Measurements from ENCODE around the gene EVX1.

Gene EVX1

DNA sequence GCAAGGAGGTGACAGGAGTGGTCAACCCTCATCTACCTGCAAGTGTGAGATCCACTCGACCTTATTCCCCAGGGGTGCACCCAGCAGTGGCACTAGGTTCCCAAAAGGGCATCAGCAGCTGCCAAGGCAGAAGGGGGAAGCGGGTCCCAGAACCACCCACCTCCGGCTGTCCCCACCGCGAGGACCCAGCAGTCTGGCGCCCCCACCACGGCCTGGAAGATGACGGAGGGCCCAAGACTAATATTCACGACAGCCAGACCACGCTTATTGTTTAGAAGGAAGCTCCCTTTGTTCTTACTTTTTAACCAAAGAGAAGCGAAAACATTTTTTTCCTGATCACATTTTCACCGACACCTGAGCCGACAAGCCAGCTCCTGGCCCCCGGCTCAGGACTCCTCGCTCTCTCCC is 3.6 kb upstream of the EVX1 start:
- ATAC-seq (ENCODE audit: low read depth) (no peak), DNase-seq (ENCODE audit: low spot score) (no peak)
- H3K27ac ChIP-seq (ENCODE audit: poor library complexity, severe bottlenecking) = no peak overlapping the region
- no peaks in the 10 kb centered on the region for H3K9me3 ChIP-seq (ENCODE audit: severe bottlenecking)
- peaks cover 41% of the 10 kb centered on the region for H3K27me3 ChIP-seq (ENCODE audit: insufficient read depth, poor library complexity, severe bottlenecking)
- TF ChIP-seq, protein P1, sequence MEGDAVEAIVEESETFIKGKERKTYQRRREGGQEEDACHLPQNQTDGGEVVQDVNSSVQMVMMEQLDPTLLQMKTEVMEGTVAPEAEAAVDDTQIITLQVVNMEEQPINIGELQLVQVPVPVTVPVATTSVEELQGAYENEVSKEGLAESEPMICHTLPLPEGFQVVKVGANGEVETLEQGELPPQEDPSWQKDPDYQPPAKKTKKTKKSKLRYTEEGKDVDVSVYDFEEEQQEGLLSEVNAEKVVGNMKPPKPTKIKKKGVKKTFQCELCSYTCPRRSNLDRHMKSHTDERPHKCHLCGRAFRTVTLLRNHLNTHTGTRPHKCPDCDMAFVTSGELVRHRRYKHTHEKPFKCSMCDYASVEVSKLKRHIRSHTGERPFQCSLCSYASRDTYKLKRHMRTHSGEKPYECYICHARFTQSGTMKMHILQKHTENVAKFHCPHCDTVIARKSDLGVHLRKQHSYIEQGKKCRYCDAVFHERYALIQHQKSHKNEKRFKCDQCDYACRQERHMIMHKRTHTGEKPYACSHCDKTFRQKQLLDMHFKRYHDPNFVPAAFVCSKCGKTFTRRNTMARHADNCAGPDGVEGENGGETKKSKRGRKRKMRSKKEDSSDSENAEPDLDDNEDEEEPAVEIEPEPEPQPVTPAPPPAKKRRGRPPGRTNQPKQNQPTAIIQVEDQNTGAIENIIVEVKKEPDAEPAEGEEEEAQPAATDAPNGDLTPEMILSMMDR (IDR thresholded peaks at IDR 0.05; ENCODE audit: poor library complexity, severe bottlenecking) = no peak
- H3K4me3 ChIP-seq (ENCODE audit: severe bottlenecking) = no peak overlapping the region
- no peaks in the 10 kb centered on the region for H3K4me1 ChIP-seq (ENCODE audit: insufficient read depth, poor library complexity, severe bottlenecking)
- no peaks in the 10 kb centered on the region for H3K36me3 ChIP-seq (ENCODE audit: low read depth)

DNA sequence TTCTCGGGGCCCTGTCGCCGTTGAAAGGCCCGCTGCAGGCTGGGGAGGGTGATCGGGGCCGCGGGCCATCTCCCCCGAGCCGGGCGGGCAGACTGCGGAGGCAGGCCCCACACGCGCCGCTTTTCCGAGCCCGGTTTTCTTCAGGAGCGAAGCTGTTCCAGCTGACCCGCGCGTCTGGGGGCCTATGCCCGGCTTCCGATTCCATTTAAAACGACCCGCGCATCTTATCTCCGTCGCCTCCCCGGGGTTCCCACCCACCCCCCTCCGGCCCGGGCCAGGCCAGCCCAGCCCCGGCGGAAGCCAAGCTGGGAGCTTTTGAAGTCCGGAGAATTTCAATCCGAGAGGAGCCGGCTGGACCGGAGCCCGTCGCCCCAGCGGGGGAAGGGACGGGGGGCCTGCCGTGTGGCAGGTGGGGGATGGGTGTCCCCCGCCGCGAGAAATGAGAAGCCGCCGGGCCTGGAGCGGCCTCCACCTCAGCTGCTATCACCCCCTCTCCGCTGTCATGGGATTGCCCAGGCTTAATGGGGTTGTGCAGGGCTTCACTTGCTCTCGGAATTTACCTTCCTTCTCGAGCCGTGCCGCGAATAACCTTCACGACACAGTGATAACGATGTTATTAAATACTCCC is 3.1 kb upstream of the EVX1 start:
- TF ChIP-seq, protein P1 (IDR thresholded peaks at IDR 0.05; ENCODE audit: poor library complexity, severe bottlenecking) = no peak
- H3K36me3 ChIP-seq (ENCODE audit: low read depth) = no peaks in the 10 kb centered on the region
- H3K9me3 ChIP-seq (ENCODE audit: severe bottlenecking) = no peaks in the 10 kb centered on the region
- H3K4me1 ChIP-seq (ENCODE audit: insufficient read depth, poor library complexity, severe bottlenecking) = no peaks in the 10 kb centered on the region
- H3K4me3 ChIP-seq (ENCODE audit: severe bottlenecking) = no peak overlapping the region
- H3K27ac ChIP-seq (ENCODE audit: poor library complexity, severe bottlenecking) = no peak overlapping the region
- DNase-seq (ENCODE audit: low spot score) (no peak), ATAC-seq (ENCODE audit: low read depth) (no peak)
- peaks cover 46% of the 10 kb centered on the region for H3K27me3 ChIP-seq (ENCODE audit: insufficient read depth, poor library complexity, severe bottlenecking)

DNA sequence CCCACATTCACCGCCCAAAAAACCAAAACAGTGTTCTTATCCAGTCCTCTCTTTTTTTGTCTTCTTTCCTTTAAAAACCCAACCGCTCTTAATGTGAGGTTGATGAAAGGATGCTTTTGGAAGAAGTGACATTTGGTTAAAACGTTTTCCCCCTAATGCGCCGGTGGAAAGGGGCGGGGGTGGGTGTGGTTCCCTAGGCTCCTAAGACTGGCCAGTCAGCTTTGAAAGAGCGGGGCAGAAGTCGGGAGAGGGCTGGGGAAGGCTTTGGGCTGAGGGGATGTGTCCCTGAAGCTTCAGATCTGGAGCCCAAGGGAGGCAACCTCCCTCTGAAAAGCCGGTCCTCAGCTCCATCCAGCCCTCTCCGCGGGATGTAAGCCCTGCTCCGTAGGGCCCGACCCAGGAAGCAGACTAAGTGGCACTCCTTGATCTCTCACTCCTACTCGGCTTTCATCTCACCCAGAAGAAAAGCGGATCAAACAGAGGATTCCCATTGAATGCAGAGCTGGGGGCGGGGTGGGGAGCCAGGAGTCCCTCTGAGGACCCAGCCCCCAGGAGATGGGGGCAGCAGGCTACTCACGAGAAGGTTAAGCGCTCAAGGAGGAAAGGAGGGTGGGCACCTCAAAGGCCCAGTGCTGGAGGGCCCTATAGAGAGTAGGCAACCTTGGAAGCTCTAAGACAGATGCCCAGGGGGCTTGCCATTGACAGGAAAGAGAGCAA is 2.4 kb upstream of the EVX1 start:
- H3K4me1 ChIP-seq (ENCODE audit: insufficient read depth, poor library complexity, severe bottlenecking) = no peaks in the 10 kb centered on the region
- peaks cover 48% of the 10 kb centered on the region for H3K27me3 ChIP-seq (ENCODE audit: insufficient read depth, poor library complexity, severe bottlenecking)
- ATAC-seq (ENCODE audit: low read depth) (no peak), DNase-seq (ENCODE audit: low spot score) (no peak)
- no peak overlapping the region for H3K27ac ChIP-seq (ENCODE audit: poor library complexity, severe bottlenecking)
- TF ChIP-seq, protein P1 (IDR thresholded peaks at IDR 0.05; ENCODE audit: poor library complexity, severe bottlenecking) = no peak
- H3K36me3 ChIP-seq (ENCODE audit: low read depth) = no peaks in the 10 kb centered on the region
- no peaks in the 10 kb centered on the region for H3K9me3 ChIP-seq (ENCODE audit: severe bottlenecking)
- no peak overlapping the region for H3K4me3 ChIP-seq (ENCODE audit: severe bottlenecking)

DNA sequence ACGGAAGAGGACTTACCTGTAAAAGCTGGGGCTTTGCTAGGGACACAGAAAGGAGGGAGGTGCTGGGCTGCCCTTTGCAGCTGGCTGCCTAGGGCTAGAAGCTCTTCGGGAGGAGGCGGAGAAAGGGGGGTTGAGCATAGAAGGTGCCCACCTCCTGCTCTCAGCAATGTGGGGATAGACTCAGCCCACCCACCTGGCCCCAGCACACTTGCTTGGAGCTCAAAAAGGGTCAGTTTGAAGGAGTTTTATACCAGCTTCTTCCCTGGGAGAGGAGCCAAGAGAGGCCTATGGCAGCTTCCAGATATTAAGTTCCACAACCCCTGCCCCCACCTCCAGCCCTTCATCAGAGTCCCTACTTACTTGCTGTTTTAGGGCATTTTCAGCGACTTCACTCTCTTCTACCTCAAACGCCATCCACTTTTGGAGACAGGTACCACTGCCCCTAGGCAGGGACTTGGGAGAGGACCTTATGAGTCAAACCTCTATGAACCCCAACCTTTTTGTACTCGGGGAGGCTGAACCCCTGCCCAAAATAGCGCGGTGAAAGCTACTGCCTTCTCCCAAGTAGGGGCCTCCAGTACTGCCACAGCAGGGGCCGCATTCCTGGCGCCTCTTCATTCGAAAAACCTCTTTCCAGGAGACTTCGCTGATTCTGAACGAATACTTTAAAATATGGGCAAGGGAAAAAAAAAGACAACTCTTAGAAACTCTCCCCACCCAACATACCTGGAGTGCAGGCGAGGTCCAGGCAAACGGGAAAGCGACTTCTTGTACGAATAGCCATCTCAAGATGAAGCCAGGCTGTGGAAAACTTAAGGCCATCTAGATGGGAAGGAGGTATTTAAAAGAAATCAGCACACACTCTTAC is 1.2 kb upstream of the EVX1 start:
- Histone ChIP-seq H3K4me1 (ENCODE audit: insufficient read depth, poor library complexity, severe bottlenecking) (no peaks in the 10 kb centered on the region), H3K27me3 (ENCODE audit: insufficient read depth, poor library complexity, severe bottlenecking) (peaks cover 50% of the 10 kb centered on the region), H3K27ac (ENCODE audit: poor library complexity, severe bottlenecking) (no peak overlapping the region), H3K36me3 (ENCODE audit: low read depth) (no peaks in the 10 kb centered on the region), H3K9me3 (ENCODE audit: severe bottlenecking) (no peaks in the 10 kb centered on the region), H3K4me3 (ENCODE audit: severe bottlenecking) (no peak overlapping the region)
- DNase-seq (ENCODE audit: low spot score) (no peak), ATAC-seq (ENCODE audit: low read depth) (no peak)
- TF ChIP-seq, protein P1 (IDR thresholded peaks at IDR 0.05; ENCODE audit: poor library complexity, severe bottlenecking) = no peak
